KOPT-K1 (cell line): ENCODE results near the gene DCD.

Experiments
- H3K27ac ChIP-seq: fragments of 200-600 bp; sonication (generic); 2 replicates; pipeline ENCODE4 v1.5.1; 2016; ENCODE audit warnings: antibody characterized with exemption, mild to moderate bottlenecking, low read depth, low read length; ENCODE audit not compliant: poor library complexity, severe bottlenecking
- H3K36me3 ChIP-seq: fragments of 200-600 bp; sonication (generic); 2 replicates; pipeline ENCODE4 v1.5.1; 2017; ENCODE audit warnings: antibody characterized with exemption, mild to moderate bottlenecking, low read length, moderate library complexity; ENCODE audit not compliant: insufficient read depth
- H3K9me3 ChIP-seq: fragments of 200-600 bp; sonication (generic); 2 replicates; pipeline ENCODE4 v1.5.1; 2017; ENCODE audit warnings: antibody characterized with exemption, low read length, mild to moderate bottlenecking; ENCODE audit not compliant: insufficient read depth, poor library complexity, severe bottlenecking

Gene DCD

DNA sequence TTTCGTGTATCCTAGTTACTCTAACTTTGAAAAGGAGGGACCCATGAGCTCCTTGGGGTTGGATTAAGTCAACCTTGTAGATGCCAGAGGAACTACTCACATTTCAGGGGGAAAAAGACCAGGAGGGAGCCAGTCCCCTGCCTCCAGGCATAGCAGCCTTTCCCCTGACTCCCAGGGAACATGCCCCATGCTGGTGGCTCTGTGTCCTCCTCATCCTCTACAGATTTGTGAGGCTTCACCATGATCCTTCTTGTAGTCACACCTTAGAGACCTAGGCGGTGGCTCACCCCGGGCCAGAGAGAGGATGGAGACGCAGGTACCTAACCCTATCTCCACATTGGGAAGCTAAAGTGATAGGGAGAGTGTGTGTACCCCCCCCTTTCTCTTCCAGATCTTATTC is 43.7 kb downstream of the DCD start:
- no peaks in the 10 kb centered on the region for H3K36me3 ChIP-seq
- no peaks in the 10 kb centered on the region for H3K9me3 ChIP-seq
- no peak overlapping the region for H3K27ac ChIP-seq

DNA sequence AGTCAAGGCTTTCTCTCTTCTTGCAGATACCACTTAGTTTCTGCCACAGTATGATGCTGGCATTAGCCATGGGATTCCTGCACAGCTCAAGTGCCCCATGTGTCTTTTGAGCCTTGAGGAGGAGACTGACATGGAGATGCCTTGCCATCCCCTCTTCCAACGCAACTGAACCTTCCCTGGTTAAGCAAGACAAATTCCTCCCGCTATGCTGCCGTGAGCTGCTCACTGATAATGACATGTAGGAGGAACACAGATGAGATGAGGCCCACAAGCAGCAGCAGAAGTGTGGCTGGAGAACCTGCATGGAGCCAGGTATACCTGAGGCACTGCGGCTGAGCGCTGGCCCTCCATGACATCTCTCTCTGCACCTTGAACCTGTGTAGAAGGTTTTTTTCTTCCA is 44.3 kb downstream of the DCD start:
- Histone ChIP-seq H3K36me3 (no peaks in the 10 kb centered on the region), H3K27ac (no peak overlapping the region), H3K9me3 (no peaks in the 10 kb centered on the region)

DNA sequence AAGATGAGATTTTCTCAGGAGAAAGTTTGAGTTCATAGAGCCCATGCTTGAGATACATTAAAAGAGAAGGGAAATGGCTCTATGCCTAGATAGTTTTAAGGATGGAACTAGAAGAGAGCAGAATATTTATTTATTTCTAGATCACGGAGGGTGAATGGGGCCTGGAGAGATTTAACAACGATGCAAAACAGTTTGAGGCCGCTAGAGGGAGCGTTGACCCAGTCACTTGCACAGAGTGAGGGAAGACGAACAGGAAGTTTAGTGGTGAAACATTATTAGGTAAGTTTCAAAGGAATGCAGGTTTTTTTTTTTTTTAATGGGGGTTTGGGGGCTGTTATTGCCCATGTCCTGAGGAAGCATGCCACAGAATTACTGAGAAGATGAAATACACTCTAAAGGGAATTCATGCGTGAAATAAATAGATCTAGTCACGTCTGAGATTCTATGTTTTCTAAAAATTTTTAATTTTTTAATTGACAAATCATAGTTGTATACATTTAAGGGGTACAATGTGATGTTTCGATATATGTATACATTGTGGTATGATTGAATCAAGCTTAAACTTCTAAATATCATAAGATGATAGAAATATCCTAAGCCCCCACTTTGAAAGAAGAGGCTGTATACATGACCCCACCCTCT is 44.9 kb downstream of the DCD start:
- Histone ChIP-seq H3K9me3 (no peaks in the 10 kb centered on the region), H3K36me3 (no peaks in the 10 kb centered on the region), H3K27ac (no peak overlapping the region)

DNA sequence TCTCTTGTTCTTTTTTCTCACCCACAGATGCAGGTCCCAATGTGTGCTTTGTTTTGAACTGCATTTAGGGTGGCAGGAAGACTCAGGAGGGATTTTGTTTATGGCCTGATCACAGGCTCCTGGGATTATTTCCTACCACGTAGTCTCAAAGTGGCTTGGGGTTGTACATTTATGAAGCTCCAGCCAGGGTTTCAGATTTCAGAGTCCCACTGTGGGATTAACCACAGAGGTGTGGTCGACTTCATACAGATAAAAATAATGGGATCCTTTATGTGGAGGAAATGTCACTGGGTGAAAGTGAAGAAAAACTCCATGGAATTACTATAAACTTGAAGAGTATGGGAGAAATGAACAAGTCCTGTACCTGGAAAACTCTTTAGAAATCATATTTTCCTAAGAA is 45.5 kb downstream of the DCD start:
- H3K36me3 ChIP-seq = no peaks in the 10 kb centered on the region
- no peaks in the 10 kb centered on the region for H3K9me3 ChIP-seq
- no peak overlapping the region for H3K27ac ChIP-seq

DNA sequence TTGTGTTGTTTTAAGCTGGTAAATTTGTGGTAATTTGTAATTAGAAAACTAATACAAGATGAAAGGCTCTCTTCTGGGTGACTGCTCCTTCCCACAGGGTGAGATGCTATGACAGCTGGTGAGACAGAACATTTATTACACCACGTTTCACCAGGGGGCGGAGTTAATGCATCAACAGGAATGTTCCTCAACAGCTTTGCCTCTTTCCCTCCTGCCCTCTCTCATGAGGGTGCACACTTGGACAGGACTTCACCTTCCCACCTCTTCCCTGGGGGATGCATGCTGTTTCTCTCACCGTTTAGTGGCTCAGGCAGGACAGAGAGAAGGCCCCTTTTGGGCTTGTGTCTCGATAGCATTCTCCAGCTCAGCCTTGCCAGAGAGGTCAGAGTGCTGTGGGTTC is 46.3 kb downstream of the DCD start:
- Histone ChIP-seq H3K9me3 (no peaks in the 10 kb centered on the region), H3K27ac (no peak overlapping the region), H3K36me3 (no peaks in the 10 kb centered on the region)

DNA sequence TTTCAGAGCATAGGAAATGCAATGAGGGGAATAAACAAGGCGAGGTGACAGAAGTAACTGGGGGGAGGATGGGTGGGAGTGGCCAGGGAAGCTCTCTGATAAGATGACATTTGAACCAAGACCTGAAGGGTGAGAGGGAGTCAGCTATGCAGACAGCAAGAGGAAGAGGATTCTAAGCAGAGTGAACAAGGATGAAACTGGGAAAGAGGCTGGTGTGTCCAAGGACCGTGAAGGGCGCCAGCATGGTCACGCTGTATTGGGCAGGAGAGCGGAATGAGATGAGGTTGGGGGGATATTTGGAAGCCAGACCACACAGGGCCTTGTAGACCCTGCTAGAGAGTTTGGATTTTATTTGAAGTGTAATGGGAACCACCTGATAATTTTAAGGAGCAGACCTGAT is 49.2 kb downstream of the DCD start:
- no peak overlapping the region for H3K27ac ChIP-seq
- no peaks in the 10 kb centered on the region for H3K36me3 ChIP-seq
- H3K9me3 ChIP-seq = no peaks in the 10 kb centered on the region

DNA sequence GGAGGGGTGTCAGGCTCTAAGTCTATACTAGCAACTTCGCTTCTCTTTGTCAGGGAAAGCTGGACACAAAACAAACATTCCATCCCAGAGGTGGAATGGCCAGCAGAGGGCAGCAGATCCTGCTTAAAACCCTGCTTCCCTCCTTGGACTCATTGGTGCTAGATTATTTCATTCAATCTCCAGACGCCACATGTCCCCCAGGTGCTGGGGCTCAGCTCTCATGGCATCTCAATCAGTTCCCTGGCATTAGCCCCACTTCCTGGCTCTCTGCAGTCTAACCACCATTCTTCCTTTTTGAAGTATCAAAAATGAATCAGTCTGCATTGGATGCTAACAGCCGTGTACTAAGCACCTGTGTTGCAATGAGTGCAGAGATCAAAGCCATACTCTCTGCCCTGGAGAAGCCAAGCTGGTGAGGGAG is 51.6 kb downstream of the DCD start:
- H3K36me3 ChIP-seq = no peaks in the 10 kb centered on the region
- H3K27ac ChIP-seq = no peak overlapping the region
- no peaks in the 10 kb centered on the region for H3K9me3 ChIP-seq

DNA sequence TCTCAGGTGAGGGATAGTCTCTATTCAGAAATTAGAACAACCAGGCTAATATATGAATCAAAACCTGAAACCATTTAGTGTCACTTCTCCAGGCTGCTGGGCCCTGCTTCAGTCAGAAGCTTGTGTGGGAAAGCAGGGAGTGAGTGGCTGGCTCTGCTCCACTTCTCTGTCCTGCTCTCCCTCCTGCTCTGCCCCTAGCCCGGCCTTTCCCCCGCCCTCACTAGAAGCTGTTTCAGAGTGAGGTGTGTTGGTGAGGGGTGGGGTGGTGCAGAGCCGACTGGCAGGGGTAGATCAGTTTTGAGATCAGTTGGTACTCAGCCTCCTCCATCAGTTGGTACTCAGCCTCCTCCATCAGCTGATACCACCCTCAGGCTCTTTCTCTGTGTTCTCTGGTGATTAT is 52.7 kb downstream of the DCD start:
- Histone ChIP-seq H3K9me3 (no peaks in the 10 kb centered on the region), H3K36me3 (no peaks in the 10 kb centered on the region), H3K27ac (no peak overlapping the region)
